Neural crest cell (in vitro differentiated cells): ENCODE data around the gene ZSCAN5B. TPM values are rescaled to one million over a fixed set of nuclear protein-coding genes. Genes with fewer than 3 reads are reported as not detected.

Experiments
- DNase-seq: peaks from one replicate; pipeline ENCODE4 v3.0.0; 2021; ENCODE audit warnings: low read depth, mixed read lengths, low spot score
- H3K27ac Mint-ChIP-seq: one replicate; pipeline ENCODE4 v1.8.0; 2021; ENCODE audit warnings: mild to moderate bottlenecking, mixed read lengths; ENCODE audit not compliant: unreplicated experiment
- H3K27me3 Mint-ChIP-seq: 2 replicates; pipeline ENCODE4 v1.8.0; 2021; ENCODE audit warnings: low read depth, mild to moderate bottlenecking, mixed read lengths
- H3K36me3 Mint-ChIP-seq: 2 replicates; pipeline ENCODE4 v1.8.0; 2021; ENCODE audit warnings: low read depth, mild to moderate bottlenecking, mixed read lengths
- H3K4me1 Mint-ChIP-seq: 2 replicates; pipeline ENCODE4 v1.8.0; 2021; ENCODE audit warnings: mixed read lengths
- H3K4me3 Mint-ChIP-seq: one replicate; pipeline ENCODE4 v1.8.0; 2021; ENCODE audit warnings: mild to moderate bottlenecking, mixed read lengths
- H3K9me3 Mint-ChIP-seq: 2 replicates; pipeline ENCODE4 v1.8.0; 2021; ENCODE audit warnings: mixed read lengths
- CTCF ChIP-seq: fragments of 200-600 bp; sonication (generic); conservative IDR thresholded peaks from 2 replicates; pipeline ENCODE4 v1.5.0; 2021; ENCODE audit warnings: antibody characterized with exemption, mild to moderate bottlenecking
- total RNA-seq: library from RNA; stranded (reverse); gene quantifications from 2 replicates; pipeline ENCODE4 v1.2.1, GENCODE V29; 2021

The ZSCAN5B gene
- total RNA-seq, 1 donor from 2014 or later, result not detected

- Mint-ChIP-seq H3K9me3 (no peaks in the 10 kb centered on the region), H3K36me3 (peaks cover 14% of the 10 kb centered on the region), H3K27ac (no peak overlapping the region), H3K27me3 (no peaks in the 10 kb centered on the region), H3K4me1 (peaks cover 16% of the 10 kb centered on the region), H3K4me3 (no peak overlapping the region)
- TF ChIP-seq CTCF, result no peak
- DNase-seq, result no peak
These were observed 50.3 kb downstream of the ZSCAN5B start for GRCh38 chr19:56147307-56147706.

- no peak for TF ChIP-seq CTCF
- Mint-ChIP-seq H3K27ac (no peak overlapping the region), H3K9me3 (no peaks in the 10 kb centered on the region), H3K36me3 (peaks cover 14% of the 10 kb centered on the region), H3K4me1 (peaks cover 19% of the 10 kb centered on the region), H3K4me3 (no peak overlapping the region), H3K27me3 (no peaks in the 10 kb centered on the region)
- DNase-seq, result no peak
These were observed 50.7 kb downstream of the ZSCAN5B start for GRCh38 chr19:56146904-56147303.

GRCh38 chr19:56145698-56146097 is 51.9 kb downstream of the ZSCAN5B start:
- Mint-ChIP-seq H3K9me3 (no peaks in the 10 kb centered on the region), H3K4me3 (no peak overlapping the region)

GRCh38 chr19:56144831-56145230 is 52.8 kb downstream of the ZSCAN5B start:
- no peak for DNase-seq
- peaks cover 9% of the 10 kb centered on the region for H3K36me3 Mint-ChIP-seq
- H3K27ac Mint-ChIP-seq, result no peak overlapping the region
- H3K27me3 Mint-ChIP-seq, result no peaks in the 10 kb centered on the region
- no peak for TF ChIP-seq CTCF
- H3K9me3 Mint-ChIP-seq, result no peaks in the 10 kb centered on the region
- H3K4me1 Mint-ChIP-seq, result peaks cover 34% of the 10 kb centered on the region
- H3K4me3 Mint-ChIP-seq, result no peak overlapping the region

More at GRCh38 chr19:56145698-56146097, 51.9 kb downstream of the ZSCAN5B start:
- no peaks in the 10 kb centered on the region for H3K27me3 Mint-ChIP-seq
- no peak for DNase-seq
- TF ChIP-seq CTCF, result no peak
- peaks cover 26% of the 10 kb centered on the region for H3K4me1 Mint-ChIP-seq
- H3K36me3 Mint-ChIP-seq, result peaks cover 14% of the 10 kb centered on the region
- H3K27ac Mint-ChIP-seq, result no peak overlapping the region

- TF ChIP-seq CTCF, result no peak
- no peak for DNase-seq
- Mint-ChIP-seq H3K36me3 (peaks cover 5% of the 10 kb centered on the region), H3K27me3 (no peaks in the 10 kb centered on the region), H3K27ac (no peak overlapping the region), H3K4me1 (peaks cover 37% of the 10 kb centered on the region), H3K9me3 (no peaks in the 10 kb centered on the region), H3K4me3 (peak overlapping the region; percentile 70)
These were observed 53.2 kb downstream of the ZSCAN5B start for GRCh38 chr19:56144376-56144775.
